ENCODE data around the gene KMT2C. TPM values are rescaled to one million over a fixed set of nuclear protein-coding genes. Genes with fewer than 3 reads are reported as not detected.

Gene KMT2C
- total and polyA plus RNA-seq, 2 of the 8 experiments (the other 6 are each of a cell fraction or from before 2014, with no cell fraction given) = 9.1 to 40.8 TPM

DNA sequence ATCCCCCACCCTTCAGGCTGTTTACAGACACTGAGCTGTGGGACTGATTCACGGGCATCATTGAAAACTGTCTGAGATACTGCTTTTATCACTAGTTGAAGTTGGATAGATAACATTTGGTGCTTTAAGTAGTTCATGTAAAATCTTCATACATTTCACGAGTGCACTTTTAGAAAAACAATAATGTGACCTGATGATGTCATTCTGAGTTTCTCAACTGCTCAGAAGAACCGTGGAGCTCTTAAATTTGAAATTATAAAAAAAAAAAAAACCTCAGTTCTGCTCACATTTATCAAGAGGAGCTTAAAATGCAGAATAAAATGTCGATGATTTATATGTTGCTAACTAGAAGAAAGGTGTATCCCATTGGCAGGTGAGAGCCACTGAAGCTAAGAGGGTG, 328.8 kb downstream of the KMT2C start:
- WGBS, 2 experiments (ENCODE audit: extremely low coverage in 1 of 2, insufficient coverage in 1 of 2, insufficient read length in 1 of 2, insufficient replicate concordance in 2 of 2, low coverage in 1 of 2, low lambda C conversion rate in 2 of 2, missing lambda C conversion rate in 1 of 2) = 89% methylated on average over 4 of the region's 4 CpGs; no CpG with 5 or more reads in 1 of the 2 experiments
- Histone ChIP-seq H3K56ac (replicated peaks; ENCODE audit: insufficient read length, low read depth, low read length) (no peak overlapping the region), H2BK12ac (ENCODE audit: low read depth, low read length) (no peak overlapping the region), H3K27me3 (replicated peaks in 1 of 4; ENCODE audit: control insufficient read depth in 3 of 4, extremely low read depth in 1 of 4, insufficient read depth in 3 of 4, low read length in 3 of 4) (peaks cover 0 to 1% (median 0%) of the 10 kb centered on the region in 4 experiments; a peak in 1 of 7 replicates), H4K5ac (ENCODE audit: insufficient read length, low read depth, low read length) (no peak overlapping the region), H3K79me1 (ENCODE audit: low read depth, low read length) (no peaks in the 10 kb centered on the region), H2BK20ac (ENCODE audit: low read length) (no peak overlapping the region), H3K4me3 (ENCODE audit: extremely low read depth in 1 of 4, insufficient read depth in 2 of 4, low read depth in 3 of 4, low read length in 4 of 4) (no peak overlapping the region), H2BK120ac (replicated peaks; ENCODE audit: low read depth, low read length) (no peak overlapping the region), H2BK15ac (ENCODE audit: low read length) (no peak overlapping the region), H4K91ac (replicated peaks; ENCODE audit: insufficient read length, low read length) (no peak overlapping the region), H4K8ac (ENCODE audit: extremely low read depth, insufficient read depth, low read length) (no peak overlapping the region), H2AK5ac (ENCODE audit: low read depth, low read length) (no peak overlapping the region), H3K4me1 (replicated peaks in 1 of 4; ENCODE audit: control insufficient read depth in 3 of 4, insufficient read depth in 4 of 4, low read length in 3 of 4) (no peaks in the 10 kb centered on the region), H3K23ac (ENCODE audit: insufficient read length) (no peak overlapping the region), H3K4ac (replicated peaks; ENCODE audit: insufficient read length, low read depth, low read length) (no peak overlapping the region), H3K9me3 (ENCODE audit: insufficient read depth in 2 of 2, low read depth in 1 of 2, low read length in 1 of 2) (no peaks in the 10 kb centered on the region), H3K9ac (replicated peaks in 1 of 4; ENCODE audit: extremely low read depth in 1 of 4, low read depth in 3 of 4, low read length in 3 of 4) (no peak overlapping the region), H4K20me1 (replicated peaks in 1 of 2; ENCODE audit: control insufficient read depth in 1 of 2, insufficient read depth in 2 of 2, low read length in 2 of 2) (no peaks in the 10 kb centered on the region), H3K18ac (ENCODE audit: extremely low read depth, low read length) (no peak overlapping the region), H3K27ac (ENCODE audit: low read depth, low read length) (no peak overlapping the region), H3K14ac (ENCODE audit: insufficient read length) (no peak overlapping the region), H2AFZ (ENCODE audit: low read length) (no peak overlapping the region), H3K23me2 (ENCODE audit: low read depth, low read length) (no peaks in the 10 kb centered on the region), H3K4me2 (ENCODE audit: insufficient read depth in 1 of 2, low read depth in 2 of 2, low read length in 2 of 2) (no peak overlapping the region), H3K79me2 (ENCODE audit: control insufficient read depth in 1 of 2, insufficient read depth in 2 of 2, low read length in 2 of 2) (no peaks in the 10 kb centered on the region), H3K36me3 (ENCODE audit: control insufficient read depth in 2 of 4, insufficient read depth in 4 of 4, low read length in 3 of 4) (peaks cover 0 to 7% (median 3%) of the 10 kb centered on the region in 4 experiments; a peak in 3 of 8 replicates), H2BK5ac (ENCODE audit: low read depth, low read length) (no peak overlapping the region)
- ChIA-PET POLR2A (ENCODE audit: partially characterized antibody) (no interaction called here), CTCF (ENCODE audit: partially characterized antibody) (interaction anchor here (1.2 to 1.8 kb wide), 3 partner anchors 9 to 31 kb away, joined by 3 to 7 read pairs (median 3); no protein-coding TSS in a partner anchor)
- FAIRE-seq (no peak), DNase-seq (ENCODE audit: low read depth in 1 of 2, low spot score in 2 of 2) (no peak)
- TF ChIP-seq EP300 (IDR thresholded peaks at IDR 0.05; ENCODE audit: borderline replicate concordance in 1 of 2, low read depth in 2 of 2, low read length in 2 of 2) = no peak
- TF ChIP-seq POLR2A (IDR thresholded peaks at IDR 0.05; ENCODE audit: control extremely low read depth in 1 of 2, low read depth in 2 of 2, low read length in 2 of 2) = no peak
- no peak for TF ChIP-seq ASH2L (IDR thresholded peaks at IDR 0.05; ENCODE audit: low read length)
- TF ChIP-seq SP4 (IDR thresholded peaks at IDR 0.05; ENCODE audit: low read length) = no peak
- TF ChIP-seq, protein P1, sequence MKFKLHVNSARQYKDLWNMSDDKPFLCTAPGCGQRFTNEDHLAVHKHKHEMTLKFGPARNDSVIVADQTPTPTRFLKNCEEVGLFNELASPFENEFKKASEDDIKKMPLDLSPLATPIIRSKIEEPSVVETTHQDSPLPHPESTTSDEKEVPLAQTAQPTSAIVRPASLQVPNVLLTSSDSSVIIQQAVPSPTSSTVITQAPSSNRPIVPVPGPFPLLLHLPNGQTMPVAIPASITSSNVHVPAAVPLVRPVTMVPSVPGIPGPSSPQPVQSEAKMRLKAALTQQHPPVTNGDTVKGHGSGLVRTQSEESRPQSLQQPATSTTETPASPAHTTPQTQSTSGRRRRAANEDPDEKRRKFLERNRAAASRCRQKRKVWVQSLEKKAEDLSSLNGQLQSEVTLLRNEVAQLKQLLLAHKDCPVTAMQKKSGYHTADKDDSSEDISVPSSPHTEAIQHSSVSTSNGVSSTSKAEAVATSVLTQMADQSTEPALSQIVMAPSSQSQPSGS (IDR thresholded peaks at IDR 0.05; ENCODE audit: low read length) = no peak
- TF ChIP-seq RNF2 (IDR thresholded peaks at IDR 0.05; ENCODE audit: borderline replicate concordance, low read depth, low read length, missing control alignments, poor library complexity, severe bottlenecking) = no peak
- TF ChIP-seq SIN3A (conservative IDR thresholded peaks at IDR 0.05 in 1 of 2, IDR thresholded peaks at IDR 0.05 in 1 of 2; ENCODE audit: low read depth in 1 of 2, low read length in 2 of 2) = no peak
- TF ChIP-seq TCF12 (IDR thresholded peaks at IDR 0.05; ENCODE audit: low read depth, low read length) = no peak
- TF ChIP-seq, protein P2, sequence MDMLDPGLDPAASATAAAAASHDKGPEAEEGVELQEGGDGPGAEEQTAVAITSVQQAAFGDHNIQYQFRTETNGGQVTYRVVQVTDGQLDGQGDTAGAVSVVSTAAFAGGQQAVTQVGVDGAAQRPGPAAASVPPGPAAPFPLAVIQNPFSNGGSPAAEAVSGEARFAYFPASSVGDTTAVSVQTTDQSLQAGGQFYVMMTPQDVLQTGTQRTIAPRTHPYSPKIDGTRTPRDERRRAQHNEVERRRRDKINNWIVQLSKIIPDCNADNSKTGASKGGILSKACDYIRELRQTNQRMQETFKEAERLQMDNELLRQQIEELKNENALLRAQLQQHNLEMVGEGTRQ (IDR thresholded peaks at IDR 0.05; ENCODE audit: low read length) = no peak
- TF ChIP-seq CBX8 (IDR thresholded peaks at IDR 0.05; ENCODE audit: borderline replicate concordance, low read depth, low read length) = no peak
- TF ChIP-seq GTF2F1 (IDR thresholded peaks at IDR 0.05; ENCODE audit: borderline replicate concordance, low read depth, low read length) = no peak

Data from H1 (cell line).